HG03139 (cell line): ENCODE results near the gene CASKIN1.
A peak's percentile ranks its signal among the peaks of the same experiment; 100 is the strongest.

Source experiments
- ATAC-seq: cut with Tn5 transposase; IDR thresholded peaks from one replicate; pipeline ENCODE4 v1.9.1; 2021; ENCODE audit not compliant: unreplicated experiment

CASKIN1 gene

GRCh38 chr16:2160915-2161551, 35.4 kb downstream of the CASKIN1 start:
- ATAC-seq, result no peak

GRCh38 chr16:2159175-2159838, 37.1 kb downstream of the CASKIN1 start:
- no peak for ATAC-seq

- ATAC-seq, result no peak
These were observed 38.2 kb downstream of the CASKIN1 start for GRCh38 chr16:2158262-2158638.

- no peak for ATAC-seq
These were observed 38.7 kb downstream of the CASKIN1 start for GRCh38 chr16:2157480-2158261.

GRCh38 chr16:2156849-2157224, 39.6 kb downstream of the CASKIN1 start:
- no peak for ATAC-seq

GRCh38 chr16:2155977-2156848, 40.2 kb downstream of the CASKIN1 start:
- ATAC-seq, result no peak

- ATAC-seq, result peak; percentile 78
These were observed 41.1 kb downstream of the CASKIN1 start, which contains the start of gene TRAF7 for GRCh38 chr16:2155091-2155950. TSS of gene TRAF7 (plus strand) at chr16:2155782. CDS start at chr16:2163921, 8,139 bp downstream.

- ATAC-seq, result no peak
These were observed 41.8 kb downstream of the CASKIN1 start for GRCh38 chr16:2154533-2155090.

GRCh38 chr16:2152695-2153506, 43.5 kb downstream of the CASKIN1 start:
- ATAC-seq, result no peak

GRCh38 chr16:2151188-2152091, 45.0 kb downstream of the CASKIN1 start:
- ATAC-seq, result no peak

- no peak for ATAC-seq
These were observed 45.8 kb downstream of the CASKIN1 start for GRCh38 chr16:2150418-2151187.

- no peak for ATAC-seq
These were observed 46.6 kb downstream of the CASKIN1 start for GRCh38 chr16:2149630-2150417.

GRCh38 chr16:2148714-2149629, 47.4 kb downstream of the CASKIN1 start:
- ATAC-seq, result no peak

- ATAC-seq, result no peak
These were observed 48.3 kb downstream of the CASKIN1 start, which contains the start of gene RAB26 for GRCh38 chr16:2147981-2148671. TSS of gene RAB26 (plus strand) at chr16:2148625. CDS start at chr16:2148784, 159 bp downstream.

- no peak for ATAC-seq
These were observed 49.0 kb downstream of the CASKIN1 start for GRCh38 chr16:2147378-2147777.
